Small intestine (tissue), 7 donors: ENCODE results near the gene FOXJ3. TPM values are rescaled to one million over a fixed set of nuclear protein-coding genes. Genes with fewer than 3 reads are reported as not detected.
A peak's percentile ranks its signal among the peaks of the same experiment; 100 is the strongest.

Experiments
- DNase-seq, 2 donors: peaks; one replicate each; pipeline versions ENCODE4 v3.0.0 to v3.0.0-alpha.2; 2013
- FAIRE-seq: peaks from 2 replicates; lab custom pipeline; 2012; peaks lifted over from hg19 to GRCh38; lab: Jason Lieb, UNC
- H3K27ac ChIP-seq, 3 donors: one replicate each; pipeline ENCODE4 v1.5.1; 2013; ENCODE audit warnings: low read length in 2 of 3, mild to moderate bottlenecking in 2 of 3, control low read depth in 1 of 3, inconsistent platforms in 1 of 3, low read depth in 1 of 3, moderate library complexity in 1 of 3
- H3K27me3 ChIP-seq, 3 donors: one replicate each; pipeline ENCODE4 v1.6.1; 2013; ENCODE audit warnings: low read length in 3 of 3, inconsistent platforms in 1 of 3; ENCODE audit not compliant: control insufficient read depth in 3 of 3, insufficient read depth in 3 of 3
- H3K36me3 ChIP-seq, 3 donors: one replicate each; pipeline ENCODE4 v1.6.1; 2013; ENCODE audit warnings: low read length in 3 of 3, inconsistent platforms in 1 of 3, low read depth in 1 of 3, mild to moderate bottlenecking in 1 of 3, moderate library complexity in 1 of 3; ENCODE audit not compliant: control insufficient read depth in 3 of 3, insufficient read depth in 2 of 3
- H3K4me1 ChIP-seq, 3 donors: one replicate each; pipeline ENCODE4 v1.6.1; 2013; ENCODE audit warnings: low read length in 2 of 3, inconsistent platforms in 1 of 3, low read depth in 1 of 3, mild to moderate bottlenecking in 1 of 3, moderate library complexity in 1 of 3; ENCODE audit not compliant: control insufficient read depth in 3 of 3, insufficient read depth in 2 of 3
- H3K4me3 ChIP-seq, 3 donors: one replicate each; pipeline ENCODE4 v1.5.1; 2013; ENCODE audit warnings: low read length in 3 of 3, control low read depth in 1 of 3, inconsistent platforms in 1 of 3, low read depth in 1 of 3, mild to moderate bottlenecking in 1 of 3, moderate library complexity in 1 of 3
- H3K9me3 ChIP-seq, 2 donors: one replicate each; pipeline ENCODE4 v1.6.1; 2013; ENCODE audit warnings: low read depth in 1 of 2, low read length in 1 of 2; ENCODE audit not compliant: control insufficient read depth in 2 of 2, insufficient read depth in 1 of 2
- WGBS, 3 donors: extraction: QIAGEN DNeasy Blood & Tissue Kit; methylation state at CpG; one replicate each; pipeline ENCODE4 v1.1.7; 2013; 5-methylcytosine and 5-hydroxymethylcytosine counted together
- polyA plus RNA-seq, 4 donors: library from polyadenylated mRNA; stranded (reverse) in 3 of 4; unstranded in 1 of 4; fragments of 200-250 nt in 3 of 4; fragments of 120-200 nt in 1 of 4; gene quantifications; one replicate each; pipeline versions ENCODE4 v1.2.1 to v1.2.3, GENCODE V29; 2013
- donor health status: healthy with polysubstance abuse.
- donor health status: control.
- donor health status: control.
- donor health status: Bipolar disorder and iron deficiency.
- donor health status: healthy.

The FOXJ3 gene
- polyA plus RNA-seq, 4 donors, result 13.9 to 38.3 (median 15.1) TPM

GRCh38 chr1:42319871-42320484 is 15.1 kb downstream of the FOXJ3 start:
- peak overlapping the region in 1 of 3 donors; percentile 7 for H3K27ac ChIP-seq
- H3K4me1 ChIP-seq, result peaks cover 4 to 12% (median 8%) of the 10 kb centered on the region in 3 donors
- H3K4me3 ChIP-seq, result no peak overlapping the region
- no peaks in the 10 kb centered on the region for H3K9me3 ChIP-seq
- WGBS, 3 donors, result 42 to 63% (median 51%) methylated on average over 6 of the region's 6 CpGs
- DNase-seq (no peak), FAIRE-seq (no peak)
- H3K36me3 ChIP-seq, result peaks cover 0 to 3% (median 0%) of the 10 kb centered on the region in 3 donors
- H3K27me3 ChIP-seq, result no peaks in the 10 kb centered on the region

- Histone ChIP-seq H3K9me3 (no peaks in the 10 kb centered on the region), H3K4me1 (peaks cover 7 to 19% (median 9%) of the 10 kb centered on the region in 3 donors), H3K27me3 (no peaks in the 10 kb centered on the region), H3K36me3 (peaks cover 0 to 3% (median 0%) of the 10 kb centered on the region in 3 donors), H3K4me3 (no peak overlapping the region), H3K27ac (peak overlapping the region in 1 of 3 donors; percentile 26)
- FAIRE-seq (no peak), DNase-seq (no peak)
- 44 to 53% (median 52%) methylated on average over 4 of the region's 4 CpGs for whole genome bisulfite sequencing, 3 donors
Measured at GRCh38 chr1:42319128-42319851, 15.7 kb downstream of the FOXJ3 start.

- WGBS, 3 donors, result 90 to 97% (median 97%) methylated on average over 4 of the region's 4 CpGs
- no peak for FAIRE-seq
- H3K4me1 ChIP-seq, result peaks cover 7 to 25% (median 9%) of the 10 kb centered on the region in 3 donors
- H3K36me3 ChIP-seq, result peaks cover 0 to 3% (median 0%) of the 10 kb centered on the region in 3 donors
- peak overlapping the region in 1 of 3 donors; percentile 26 for H3K27ac ChIP-seq
- no peak overlapping the region for H3K4me3 ChIP-seq
- DNase-seq, result no peak
- no peaks in the 10 kb centered on the region for H3K27me3 ChIP-seq
- H3K9me3 ChIP-seq, result no peaks in the 10 kb centered on the region
Measured at GRCh38 chr1:42318601-42319000, 16.4 kb downstream of the FOXJ3 start.

GRCh38 chr1:42317308-42317707 is 17.7 kb downstream of the FOXJ3 start:
- peaks cover 0 to 3% (median 0%) of the 10 kb centered on the region in 3 donors for H3K36me3 ChIP-seq
- H3K4me3 ChIP-seq, result no peak overlapping the region
- H3K4me1 ChIP-seq, result peaks cover 7 to 30% (median 9%) of the 10 kb centered on the region in 3 donors
- H3K9me3 ChIP-seq, result no peaks in the 10 kb centered on the region
- H3K27ac ChIP-seq, result peak overlapping the region in 1 of 3 donors; percentile 2
- H3K27me3 ChIP-seq, result no peaks in the 10 kb centered on the region
- DNase-seq, result peak in 1 of 2 donors; percentile 28
- FAIRE-seq, result no peak
- 15 to 63% (median 53%) methylated on average over 1 of the region's 1 CpG for WGBS, 3 donors

- Histone ChIP-seq H3K4me1 (peaks cover 5 to 30% (median 9%) of the 10 kb centered on the region in 3 donors), H3K27me3 (no peaks in the 10 kb centered on the region), H3K9me3 (no peaks in the 10 kb centered on the region), H3K27ac (no peak overlapping the region), H3K36me3 (peaks cover 0 to 3% (median 0%) of the 10 kb centered on the region in 3 donors), H3K4me3 (no peak overlapping the region)
- DNase-seq (no peak), FAIRE-seq (no peak)
- WGBS, 3 donors, result 63 to 80% (median 76%) methylated on average over 2 of the region's 2 CpGs
Measured at GRCh38 chr1:42316292-42316691, 18.7 kb downstream of the FOXJ3 start.

GRCh38 chr1:42315500-42315899 is 19.5 kb downstream of the FOXJ3 start:
- H3K4me3 ChIP-seq, result no peak overlapping the region
- H3K9me3 ChIP-seq, result no peaks in the 10 kb centered on the region
- WGBS, 3 donors, result 12 to 45% (median 32%) methylated on average over 2 of the region's 2 CpGs
- peaks cover 0 to 4% (median 0%) of the 10 kb centered on the region in 3 donors for H3K36me3 ChIP-seq
- peak; percentile 76 to 83 for DNase-seq
- FAIRE-seq, result no peak
- H3K4me1 ChIP-seq, result peaks cover 5 to 30% (median 9%) of the 10 kb centered on the region in 3 donors
- H3K27ac ChIP-seq, result peak overlapping the region in 2 of 3 donors; percentile 11 to 45
- H3K27me3 ChIP-seq, result no peaks in the 10 kb centered on the region

GRCh38 chr1:42313970-42314369 is 21.1 kb downstream of the FOXJ3 start:
- 91 to 94% (median 92%) methylated on average over 3 of the region's 3 CpGs for WGBS, 3 donors
- H3K9me3 ChIP-seq, result no peaks in the 10 kb centered on the region
- no peak overlapping the region for H3K27ac ChIP-seq
- peaks cover 5 to 30% (median 9%) of the 10 kb centered on the region in 3 donors for H3K4me1 ChIP-seq
- H3K4me3 ChIP-seq, result no peak overlapping the region
- no peak for DNase-seq
- H3K27me3 ChIP-seq, result no peaks in the 10 kb centered on the region
- FAIRE-seq, result no peak
- H3K36me3 ChIP-seq, result peaks cover 0 to 11% (median 2%) of the 10 kb centered on the region in 3 donors

- no peak for FAIRE-seq
- DNase-seq, result no peak
- no peaks in the 10 kb centered on the region for H3K9me3 ChIP-seq
- peaks cover 5 to 30% (median 7%) of the 10 kb centered on the region in 3 donors for H3K4me1 ChIP-seq
- H3K36me3 ChIP-seq, result peaks cover 0 to 9% (median 2%) of the 10 kb centered on the region in 3 donors
- H3K27ac ChIP-seq, result no peak overlapping the region
- H3K27me3 ChIP-seq, result no peaks in the 10 kb centered on the region
- WGBS, 3 donors, result 56 to 71% (median 56%) methylated on average over 7 of the region's 7 CpGs
- H3K4me3 ChIP-seq, result no peak overlapping the region
Measured at GRCh38 chr1:42312576-42313212, 22.3 kb downstream of the FOXJ3 start.
